HG03442 (cell line): ENCODE measurements around the gene CORO1C.

Source experiments
- ATAC-seq: cut with Tn5 transposase; IDR thresholded peaks from one replicate; pipeline ENCODE4 v1.9.1; 2021; ENCODE audit warnings: mild to moderate bottlenecking, moderate library complexity; ENCODE audit not compliant: unreplicated experiment

Gene CORO1C

GRCh38 chr12:108700833-108701541 is 30.3 kb downstream of the CORO1C start:
- no peak for ATAC-seq

GRCh38 chr12:108699955-108700563 is 31.3 kb downstream of the CORO1C start:
- ATAC-seq = no peak

DNA sequence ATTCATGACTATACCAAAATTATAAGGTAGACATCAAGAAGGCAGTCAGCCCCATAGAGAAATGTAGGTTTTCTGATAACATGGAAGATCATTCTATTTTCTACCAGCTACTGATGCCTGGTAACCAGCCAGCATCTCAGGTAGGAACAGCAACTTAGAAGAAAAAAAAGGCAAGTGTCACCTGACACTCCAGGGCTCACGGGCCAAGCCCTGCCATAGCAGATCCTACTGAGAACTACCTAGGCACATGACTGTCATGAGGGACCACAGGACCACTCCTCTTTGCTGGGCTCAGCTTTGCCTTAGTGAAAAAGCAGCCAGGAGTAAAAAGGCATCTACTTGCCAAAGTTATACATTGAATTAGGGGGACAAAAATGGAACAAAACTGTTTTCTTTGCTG is 33.4 kb downstream of the CORO1C start:
- no peak for ATAC-seq

GRCh38 chr12:108696996-108697290 is 34.4 kb downstream of the CORO1C start:
- ATAC-seq = no peak

GRCh38 chr12:108696111-108696995 is 35.0 kb downstream of the CORO1C start:
- ATAC-seq = no peak

GRCh38 chr12:108694812-108695278 is 36.5 kb downstream of the CORO1C start:
- ATAC-seq = no peak

DNA sequence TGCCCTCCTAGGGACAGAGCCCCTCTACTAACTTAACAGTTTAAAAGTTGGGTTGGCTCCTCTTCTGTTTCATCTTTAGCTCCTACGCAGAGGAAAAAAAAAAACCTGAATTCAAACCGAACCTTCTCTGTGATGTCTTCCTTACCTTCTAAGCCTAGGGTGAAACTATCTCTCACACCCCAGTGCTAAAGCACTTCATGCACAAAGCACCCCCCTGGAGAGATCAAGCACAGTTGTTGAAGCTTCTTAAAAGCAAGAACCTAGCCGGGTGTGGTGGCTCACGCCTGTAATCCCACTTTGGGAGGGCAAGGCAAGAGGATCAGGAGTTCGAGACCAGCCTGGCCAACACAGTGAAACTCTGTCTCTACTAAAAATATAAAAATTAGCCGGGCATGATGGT is 37.6 kb downstream of the CORO1C start:
- ATAC-seq = no peak

DNA sequence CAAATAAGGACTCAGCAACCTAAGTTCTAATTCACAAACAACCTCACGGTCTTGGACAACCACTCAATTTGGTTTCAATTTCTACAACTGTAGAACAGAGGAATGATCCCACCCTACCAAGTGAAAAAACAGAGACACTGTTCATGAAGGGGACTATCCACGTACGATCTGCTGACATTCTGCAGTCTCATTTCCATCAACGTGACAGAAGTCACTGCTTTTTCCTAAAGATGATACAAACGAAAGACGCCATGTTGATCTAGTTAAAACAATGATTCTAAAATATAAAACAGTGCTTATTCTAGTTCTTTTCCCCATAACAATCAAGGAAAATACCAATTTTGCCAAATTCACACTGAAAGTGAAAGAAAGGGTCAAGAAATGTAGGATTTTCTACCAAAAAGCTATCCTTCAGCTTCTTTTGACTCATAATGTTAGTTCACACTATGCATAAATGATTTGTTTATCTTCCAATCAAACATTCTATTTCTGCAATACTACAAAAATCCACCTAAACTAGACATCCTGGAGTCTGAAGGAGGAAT is 38.1 kb downstream of the CORO1C start:
- ATAC-seq = no peak

DNA sequence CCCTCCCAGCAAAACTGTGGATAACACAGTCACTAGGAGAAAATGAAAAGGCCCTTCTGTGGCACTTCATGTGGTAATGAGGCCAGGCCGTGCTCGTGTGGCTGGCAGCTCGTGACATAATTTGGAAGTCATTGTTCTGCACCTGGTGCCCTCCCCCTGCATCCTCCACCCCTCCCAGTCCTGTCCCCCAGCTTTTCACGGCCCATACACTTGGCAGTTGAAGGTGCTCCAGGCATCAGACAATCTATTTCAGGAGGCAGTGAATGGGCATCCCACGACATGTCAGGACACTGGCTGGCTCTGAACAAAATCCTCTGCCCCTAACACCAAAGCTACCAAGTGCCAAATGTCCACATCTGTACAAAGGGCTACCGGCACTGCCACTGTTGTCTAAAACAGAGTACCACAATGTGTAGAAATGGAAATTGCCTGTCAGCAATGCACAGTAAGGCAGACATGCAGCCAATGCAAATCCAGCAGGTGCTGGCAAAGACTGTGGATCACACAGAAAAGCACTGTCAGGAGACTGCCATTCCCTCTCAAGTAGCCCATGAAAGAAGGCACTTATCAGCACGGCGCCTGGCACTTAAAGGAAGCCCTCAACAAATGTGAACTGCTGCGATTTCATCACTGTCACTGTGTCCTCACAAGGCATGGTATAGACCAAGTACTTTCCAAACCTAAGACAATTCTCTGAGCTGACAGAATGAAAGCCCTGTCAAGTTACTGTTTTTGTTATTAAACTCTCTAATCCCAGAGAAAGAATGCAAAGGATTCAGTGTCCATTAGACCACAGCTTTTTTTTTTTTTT is 39.1 kb downstream of the CORO1C start:
- peak; percentile 11 for ATAC-seq

GRCh38 chr12:108691175-108691997 is 39.9 kb downstream of the CORO1C start:
- peak; percentile 58 for ATAC-seq

- ATAC-seq = no peak
Measured at GRCh38 chr12:108690542-108691174, 40.7 kb downstream of the CORO1C start.

- no peak for ATAC-seq
Measured at GRCh38 chr12:108690191-108690518, 41.2 kb downstream of the CORO1C start.

- no peak for ATAC-seq
Measured at GRCh38 chr12:108689314-108690190, 41.8 kb downstream of the CORO1C start.

- no peak for ATAC-seq
Measured at GRCh38 chr12:108686780-108687179, 44.5 kb downstream of the CORO1C start.

DNA sequence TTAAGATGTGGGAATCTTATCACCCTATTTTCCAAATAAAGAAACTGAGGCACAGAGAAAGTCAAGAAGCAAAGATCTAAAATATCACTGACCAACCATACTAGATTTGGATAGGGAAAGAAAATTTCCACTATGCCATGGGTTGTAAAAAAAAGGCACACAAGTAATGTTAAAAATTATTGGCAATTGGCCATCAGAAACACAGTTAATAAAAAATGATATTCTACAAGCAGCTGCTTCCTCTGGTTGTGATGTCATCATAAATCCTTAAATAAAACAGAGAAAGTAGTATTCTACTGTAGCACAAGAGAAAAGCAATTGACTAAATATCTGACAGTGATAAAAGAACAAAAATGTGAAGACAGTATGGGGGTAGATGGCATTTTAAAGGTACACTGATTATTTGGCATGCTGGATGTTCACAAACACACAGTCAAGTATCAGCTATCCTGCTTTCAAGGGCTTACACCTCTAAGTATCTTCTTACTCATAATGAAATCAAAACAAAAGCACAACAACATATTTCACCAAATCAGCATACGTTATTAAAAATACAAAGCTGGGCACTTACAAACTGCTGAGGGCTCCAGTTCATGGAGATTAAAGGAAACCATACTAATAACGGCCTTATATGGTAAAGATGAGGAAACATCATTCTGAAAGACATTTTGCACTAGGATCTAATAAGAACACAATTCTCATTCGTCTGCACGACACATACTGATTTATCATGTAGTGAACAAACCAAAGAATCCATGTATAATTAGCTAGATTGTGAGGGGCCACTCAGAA is 45.7 kb downstream of the CORO1C start:
- ATAC-seq = no peak

DNA sequence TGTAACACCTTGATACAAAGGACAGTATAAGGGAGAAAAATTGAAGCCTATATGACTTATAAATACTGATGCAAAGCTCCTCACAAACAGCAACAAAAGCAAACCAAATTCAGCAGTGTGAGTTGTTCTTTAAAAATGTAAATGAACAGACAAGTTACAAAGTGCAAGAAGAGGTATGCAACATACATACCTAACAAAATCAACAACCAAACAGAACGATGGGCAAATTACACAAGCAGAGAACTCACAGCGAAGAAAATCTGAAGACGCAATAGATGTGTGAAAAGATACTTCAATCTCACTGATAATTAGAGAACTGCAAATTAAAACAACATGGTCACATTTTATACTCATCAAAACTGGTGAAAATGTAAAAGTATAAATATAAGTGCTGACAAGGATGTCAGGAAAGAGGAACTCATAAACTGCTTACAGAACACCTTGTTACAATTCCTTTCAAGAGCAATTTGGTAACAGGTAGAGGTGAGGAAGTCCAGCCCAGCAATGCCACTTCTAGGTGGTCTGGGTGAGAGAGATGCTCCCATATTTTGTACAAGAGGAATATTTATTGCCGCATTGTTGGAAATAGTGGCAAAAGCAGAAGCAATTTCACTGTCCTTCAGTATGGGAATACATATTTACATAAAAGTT is 47.3 kb downstream of the CORO1C start:
- no peak for ATAC-seq

DNA sequence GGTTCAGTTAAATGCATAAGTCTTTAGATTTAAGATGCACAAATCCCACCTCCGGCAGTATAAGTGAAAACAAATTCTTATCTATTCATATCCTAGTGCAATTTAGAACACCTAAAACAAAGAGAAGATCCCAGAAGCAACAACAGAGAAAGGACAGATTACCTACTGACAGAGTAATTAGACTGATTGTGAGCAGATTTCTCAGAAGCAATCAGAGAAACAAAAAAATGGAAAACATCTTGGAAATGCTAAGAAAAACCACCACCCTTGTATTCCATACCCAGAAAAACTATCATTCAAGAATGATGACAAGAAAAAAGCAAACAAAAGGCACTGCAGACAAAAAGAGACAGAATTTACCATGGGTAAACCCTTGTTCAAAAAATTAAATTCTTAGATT is 50.0 kb downstream of the CORO1C start:
- no peak for ATAC-seq
